ENCODE data around the gene LHFPL3.
A peak's percentile ranks its signal among the peaks of the same experiment; 100 is the strongest.
"Not testable (repeated sequence)": the region's sequence is repeated elsewhere in the genome, so short reads cannot be mapped to it uniquely, and the experiment has no call there.

LHFPL3 gene

DNA sequence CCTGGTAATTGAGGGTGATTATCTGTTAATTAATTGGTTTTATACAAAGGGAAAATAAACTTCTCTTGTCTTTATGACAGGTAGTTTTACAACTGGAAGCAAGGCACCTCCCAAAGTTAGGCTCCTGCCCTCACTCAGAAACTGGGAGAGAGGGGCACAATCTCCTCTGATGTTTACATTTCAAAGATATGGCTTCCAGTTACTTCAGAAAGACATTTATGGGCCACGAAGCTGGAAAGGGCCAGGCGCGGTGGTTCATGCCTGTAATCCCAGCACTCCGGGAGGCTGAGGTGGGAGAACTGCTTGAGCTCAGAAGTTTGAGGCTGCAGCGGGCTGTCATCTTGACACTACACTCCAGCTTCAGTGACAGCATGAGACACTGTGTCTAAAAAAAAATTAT, 570.0 kb downstream of the LHFPL3 start:
- no peak for DNase-seq (ENCODE audit: low read depth)

- DNase-seq (ENCODE audit: low read depth), result no peak
Observed at GRCh38 chr7:104900525-104901239, 572.3 kb downstream of the LHFPL3 start.

GRCh38 chr7:104901240-104901619, 572.8 kb downstream of the LHFPL3 start:
- peak; percentile 9 for DNase-seq (ENCODE audit: low read depth)

GRCh38 chr7:104902183-104902582, 573.8 kb downstream of the LHFPL3 start:
- DNase-seq (ENCODE audit: low read depth), result no peak

DNA sequence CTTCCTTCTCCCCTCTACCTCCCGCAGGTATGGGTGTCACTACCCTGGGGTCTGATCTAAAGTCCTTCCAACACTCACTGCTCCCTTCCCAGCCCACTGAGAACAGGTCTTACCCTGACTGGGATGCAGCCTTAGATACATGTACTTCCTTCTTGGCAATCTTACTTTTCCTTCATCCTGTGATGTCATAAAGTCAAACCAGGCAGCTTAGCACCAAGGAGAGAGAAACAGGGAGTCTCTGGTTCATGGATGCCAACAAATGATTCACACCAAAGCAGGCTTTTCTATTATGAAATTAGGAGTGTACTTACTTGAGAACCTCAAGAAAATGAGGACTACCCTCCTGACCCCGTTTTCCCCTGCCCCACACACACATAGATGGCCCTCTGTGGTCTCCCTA, 574.6 kb downstream of the LHFPL3 start:
- no peak for DNase-seq (ENCODE audit: low read depth)

DNA sequence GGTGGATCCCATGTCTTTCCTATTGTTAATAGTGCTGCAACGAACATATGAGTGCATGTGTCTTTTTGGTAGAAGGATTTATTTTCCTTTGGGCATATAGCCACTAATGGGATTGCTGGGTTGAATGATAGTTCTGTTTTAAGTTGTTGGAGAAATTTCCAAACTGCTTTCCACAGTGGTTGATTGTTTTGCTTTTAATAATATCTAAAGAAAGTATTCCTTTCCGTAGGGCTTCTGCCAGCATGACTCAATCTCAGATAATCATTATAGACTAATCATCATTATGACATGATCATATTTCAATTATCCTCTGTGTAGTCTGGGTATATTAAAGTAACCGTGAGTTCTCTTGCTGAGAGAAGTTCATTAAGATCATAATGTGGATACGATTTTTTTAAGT, 575.4 kb downstream of the LHFPL3 start:
- no peak for DNase-seq (ENCODE audit: low read depth)

DNA sequence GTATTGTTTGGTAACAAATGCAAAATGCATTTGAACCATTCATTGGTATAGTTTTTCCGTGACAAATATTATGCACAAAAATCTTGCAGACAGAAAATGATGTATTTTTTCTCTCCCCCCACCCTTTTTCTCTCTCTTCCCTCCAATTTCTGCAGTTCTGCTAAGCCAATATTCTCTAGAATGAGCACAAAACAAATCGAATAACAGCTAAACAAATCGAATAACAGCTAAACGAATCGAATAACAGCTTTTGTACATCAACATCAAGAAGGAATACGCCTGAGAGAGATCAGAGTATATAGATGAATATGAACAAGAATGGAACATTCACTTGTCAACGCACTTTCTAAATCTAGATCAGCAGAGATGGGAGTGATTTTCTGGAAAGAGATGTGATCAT, 577.6 kb downstream of the LHFPL3 start:
- no peak for DNase-seq (ENCODE audit: low read depth)

DNA sequence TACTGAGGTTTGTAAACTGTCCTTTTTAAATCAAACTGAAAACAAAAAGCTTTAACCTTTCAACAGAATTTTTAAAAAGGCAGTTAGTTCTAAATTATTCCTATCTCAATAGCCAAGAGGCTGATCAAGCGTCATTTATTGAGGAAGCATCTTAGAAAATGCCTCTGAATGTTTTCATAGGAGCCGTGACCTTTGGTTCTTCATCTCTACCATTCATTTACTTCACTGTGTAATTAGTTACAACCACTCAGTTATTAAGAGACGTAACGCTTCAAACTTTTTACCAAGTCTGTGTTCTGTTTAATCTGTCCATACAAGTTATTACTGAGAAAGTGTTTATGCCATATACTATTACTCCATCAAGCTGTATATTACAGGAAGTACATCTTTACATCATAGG, 578.2 kb downstream of the LHFPL3 start:
- DNase-seq (ENCODE audit: low read depth), result no peak

GRCh38 chr7:104908636-104909035, 580.2 kb downstream of the LHFPL3 start:
- peak; percentile 33 for DNase-seq (ENCODE audit: low read depth)

DNA sequence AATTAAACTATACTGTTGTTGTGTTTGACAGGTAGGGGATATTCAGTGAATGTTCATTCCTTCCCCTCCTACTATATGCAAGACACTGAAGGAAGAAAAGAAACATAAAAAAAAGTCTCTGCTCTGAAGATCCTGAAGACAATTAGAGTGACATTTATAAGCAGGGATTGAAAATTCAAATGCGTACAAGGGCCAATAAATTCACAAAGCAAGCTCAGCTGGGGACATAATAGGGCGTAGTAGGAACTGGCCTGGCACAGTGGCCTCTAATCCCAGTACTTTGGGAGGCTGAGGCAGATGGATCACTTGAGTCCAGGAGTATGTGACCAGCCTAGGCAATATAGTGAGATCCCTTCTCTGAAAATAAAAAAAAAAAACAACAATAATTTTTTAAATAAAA, 580.7 kb downstream of the LHFPL3 start:
- no peak for DNase-seq (ENCODE audit: low read depth)

DNA sequence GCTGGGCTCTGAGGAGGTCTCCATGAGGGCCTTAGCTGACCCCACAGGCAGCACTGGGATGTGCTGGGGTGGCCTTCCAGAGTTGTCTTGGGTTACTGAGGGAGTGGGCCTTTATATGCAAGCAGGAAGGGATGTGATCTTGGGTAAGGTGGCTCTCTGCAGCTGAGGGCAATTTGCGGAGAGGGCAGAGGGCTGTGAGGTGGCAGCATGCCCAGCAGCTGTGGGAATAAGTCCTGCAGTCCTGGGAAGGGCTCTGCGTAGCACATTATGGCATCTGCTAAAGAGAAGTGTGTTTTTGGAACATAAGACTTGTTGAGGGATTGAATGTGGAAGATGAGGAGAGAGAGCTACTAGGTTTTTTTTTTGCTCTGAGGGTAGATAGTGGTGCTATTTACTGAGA, 586.0 kb downstream of the LHFPL3 start:
- peak; percentile 22 for DNase-seq (ENCODE audit: low read depth)

DNA sequence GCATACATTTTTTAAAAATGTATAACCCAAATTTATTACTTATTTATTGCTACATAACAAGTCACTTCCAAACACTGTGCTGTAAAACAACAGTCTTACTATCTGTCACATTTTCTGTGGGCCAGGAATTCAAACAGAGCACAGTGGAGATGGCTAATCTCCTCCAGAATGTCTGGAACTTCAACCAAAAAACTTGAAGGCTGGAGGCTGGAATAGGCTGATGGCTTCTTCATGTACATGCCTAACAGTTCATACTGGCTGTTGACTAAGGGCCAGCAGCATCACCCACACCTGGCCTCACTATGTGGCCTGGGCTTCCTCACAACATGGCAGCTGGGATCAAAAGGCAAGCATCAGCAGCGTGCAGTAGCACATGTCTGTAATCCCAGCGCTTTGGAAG, 593.2 kb downstream of the LHFPL3 start:
- DNase-seq (ENCODE audit: low read depth), result no peak

- no peak for DNase-seq (ENCODE audit: low read depth)
Observed at GRCh38 chr7:104922182-104923009, 594.0 kb downstream of the LHFPL3 start.

- peak; percentile 88 for DNase-seq (ENCODE audit: low read depth)
Observed at GRCh38 chr7:104923010-104923421, 594.6 kb downstream of the LHFPL3 start.

- not testable (repeated sequence) for DNase-seq (ENCODE audit: low read depth)
Observed at GRCh38 chr7:104926189-104926588, 597.8 kb downstream of the LHFPL3 start.

DNA sequence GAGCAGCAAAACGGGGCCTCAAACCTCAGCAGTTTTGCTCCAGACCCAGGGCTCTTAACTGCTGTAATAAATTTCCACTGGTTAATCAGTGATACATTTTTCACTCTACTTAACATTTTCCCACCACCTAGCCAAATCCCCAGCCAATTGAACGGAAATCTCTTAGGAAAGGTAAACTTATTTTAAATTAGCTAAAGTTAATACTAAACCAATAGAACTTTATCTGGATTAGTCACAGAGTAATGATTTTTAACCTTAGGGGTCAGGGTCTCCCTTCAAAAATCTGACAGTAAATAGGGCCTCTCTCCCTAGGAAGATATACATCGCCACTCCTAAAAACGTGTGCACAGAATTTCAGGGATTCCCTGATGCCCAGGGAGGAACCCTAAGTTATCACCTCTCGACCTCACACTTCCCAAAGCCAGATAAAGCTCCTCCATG, 598.2 kb downstream of the LHFPL3 start:
- no peak for DNase-seq (ENCODE audit: low read depth)

DNA sequence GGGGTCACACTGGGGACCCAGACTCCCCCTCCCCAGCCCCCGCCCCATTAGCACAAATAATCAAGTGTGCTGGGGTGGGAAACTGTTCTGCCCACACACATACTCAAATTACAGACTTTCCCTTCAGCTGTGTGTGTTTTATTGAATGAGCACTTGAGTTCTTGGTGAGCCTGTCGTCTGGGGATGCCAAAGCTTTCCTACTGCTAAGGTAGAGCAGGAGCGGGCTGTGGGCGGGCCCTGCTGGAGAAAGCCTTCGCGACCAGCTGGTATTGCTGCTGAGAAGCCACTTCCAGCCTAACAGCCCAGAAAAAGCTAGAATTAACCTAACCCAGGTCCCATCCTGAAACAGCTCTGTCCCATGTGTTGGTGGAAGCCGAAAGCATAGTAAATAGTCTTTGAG, 598.7 kb downstream of the LHFPL3 start:
- DNase-seq (ENCODE audit: low read depth), result no peak

DNA sequence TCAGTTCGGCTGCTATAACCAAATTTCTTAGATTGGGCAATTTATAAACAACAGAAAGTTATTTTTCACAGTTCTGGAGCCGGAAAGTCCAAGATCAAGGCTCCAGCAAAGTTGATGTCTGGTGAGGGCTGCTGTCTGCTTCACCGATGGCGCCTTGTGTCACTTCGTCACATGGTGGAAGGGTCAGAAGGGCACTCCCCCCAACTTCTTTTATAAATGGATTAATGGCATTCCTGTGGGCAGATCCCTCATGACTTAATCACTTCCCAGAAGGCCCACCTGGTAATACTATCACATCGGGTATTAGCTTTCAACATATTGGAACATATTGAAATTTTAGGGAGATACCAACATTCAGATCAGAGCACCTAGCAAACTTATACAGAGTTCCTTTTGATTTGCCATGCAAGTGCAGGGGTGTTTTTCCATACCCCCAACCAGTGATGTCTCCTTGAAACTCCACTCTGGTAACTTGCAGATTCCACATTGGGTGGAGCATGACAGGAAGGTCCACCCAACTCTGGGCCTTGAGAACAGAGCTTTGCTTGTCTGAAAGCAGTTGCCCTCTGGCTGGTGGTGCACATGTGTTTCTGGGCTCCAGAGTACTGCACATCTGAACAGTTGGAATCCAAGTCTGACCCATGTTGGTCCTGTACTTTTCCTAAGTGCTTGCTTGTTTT, 600.5 kb downstream of the LHFPL3 start:
- DNase-seq (ENCODE audit: low read depth), result no peak

- DNase-seq (ENCODE audit: low read depth), result no peak
Observed at GRCh38 chr7:104929921-104930320, 601.5 kb downstream of the LHFPL3 start.

GRCh38 chr7:104931181-104931781, 602.9 kb downstream of the LHFPL3 start:
- DNase-seq (ENCODE audit: low read depth), result no peak

DNA sequence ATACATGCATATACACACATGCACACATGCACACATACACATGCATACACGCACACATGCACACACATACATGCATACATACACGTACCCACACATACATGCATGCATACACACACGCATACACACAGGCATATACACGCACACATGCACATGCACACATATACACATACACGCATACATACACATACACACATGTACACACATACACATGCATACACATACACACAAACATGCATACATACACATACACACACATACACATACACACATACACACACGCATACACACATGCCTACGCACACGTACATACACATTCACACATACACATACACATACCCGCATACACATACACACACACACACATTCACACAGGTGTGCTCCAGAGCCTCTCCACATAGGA, 604.6 kb downstream of the LHFPL3 start:
- no peak for DNase-seq (ENCODE audit: low read depth)

- DNase-seq (ENCODE audit: low read depth), result no peak
Observed at GRCh38 chr7:104933521-104933988, 605.2 kb downstream of the LHFPL3 start.

Data from fibroblast of gingiva (primary cell).